ENCODE data around the gene SLC19A1.

Gene SLC19A1

DNA sequence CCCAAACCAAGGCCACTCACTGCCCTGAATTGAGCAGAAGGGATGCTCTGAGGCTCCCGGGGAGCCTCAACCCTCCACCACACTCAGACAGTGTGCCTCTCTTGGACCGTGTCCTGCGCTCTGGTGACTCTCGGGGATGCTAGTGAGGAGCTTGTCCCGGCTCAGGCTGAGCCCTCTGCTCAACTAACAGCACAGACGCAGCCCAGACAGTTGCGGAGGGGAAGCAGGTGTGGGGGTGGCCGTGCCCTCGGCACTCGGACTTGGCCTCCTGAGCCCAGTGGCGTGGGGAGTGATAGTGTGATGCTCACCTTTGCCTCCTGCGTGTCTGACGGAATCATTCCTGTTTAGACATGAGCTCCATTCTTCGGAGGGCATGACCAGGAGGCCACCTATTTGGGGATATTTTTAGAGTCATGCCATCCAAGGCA is 15.4 kb upstream of the SLC19A1 start:
- no peak for DNase-seq

DNA sequence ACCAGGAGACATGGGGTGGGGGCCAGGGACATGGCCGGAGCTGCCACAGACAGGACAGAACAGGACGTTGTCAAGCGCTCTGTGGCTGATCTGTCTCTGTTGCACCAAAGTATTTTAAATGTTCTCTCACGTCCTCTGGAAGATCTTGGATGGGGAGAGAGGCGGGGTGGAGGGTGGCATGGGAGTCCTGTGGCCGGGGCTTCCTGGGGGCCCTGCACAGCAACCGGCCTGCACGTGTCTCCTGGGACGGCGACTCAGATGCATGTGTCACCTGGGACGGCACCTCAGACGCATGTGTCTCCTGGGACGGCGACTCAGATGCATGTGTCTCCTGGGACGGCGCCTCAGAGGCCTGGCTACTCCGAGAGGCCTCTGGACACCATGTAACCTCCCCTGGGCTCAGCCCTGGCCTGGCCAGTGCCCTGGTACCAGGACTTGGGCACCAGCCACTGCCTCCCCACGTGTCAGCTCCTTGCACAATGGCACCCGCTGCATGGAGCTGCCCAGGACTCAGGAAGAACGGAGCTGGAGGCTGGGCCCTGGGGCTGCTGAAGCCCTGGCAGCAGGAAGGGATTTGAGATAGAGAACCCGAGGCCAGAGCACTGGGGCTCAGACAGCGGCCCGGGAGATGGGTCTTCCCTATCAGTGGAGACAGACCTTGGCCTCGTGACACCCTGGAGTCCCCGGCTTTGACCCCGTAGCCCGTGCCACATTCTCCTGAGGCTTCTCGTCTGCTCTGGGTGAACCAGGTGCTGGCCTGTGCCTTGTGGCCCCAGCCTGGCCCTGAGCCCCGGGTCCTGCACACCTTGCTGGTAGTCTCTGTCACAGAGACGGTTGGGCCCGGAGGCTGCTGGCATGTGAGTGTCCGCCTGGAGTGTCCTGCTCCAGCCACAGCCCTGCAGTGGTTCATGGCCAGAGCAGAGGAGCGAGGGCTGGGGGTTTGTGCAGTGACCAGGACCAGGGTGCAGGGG is 14.7 kb upstream of the SLC19A1 start:
- no peak for DNase-seq

DNA sequence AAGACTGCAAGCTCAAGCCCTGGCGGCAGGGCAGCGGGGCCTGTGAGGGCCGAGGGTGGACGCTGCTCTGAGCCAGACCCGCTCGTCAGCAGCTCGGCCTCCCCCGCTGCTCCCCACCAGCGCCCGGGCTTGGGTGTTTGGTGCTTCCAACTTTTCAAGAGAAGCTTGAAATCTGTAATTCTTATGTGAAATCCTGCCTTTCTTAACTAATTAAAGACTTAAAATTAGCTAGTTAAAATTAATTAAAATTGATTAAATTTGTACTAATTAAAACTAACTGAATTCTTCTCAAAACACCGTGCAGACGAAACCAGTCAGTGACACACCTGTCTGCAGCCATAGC is 14.0 kb upstream of the SLC19A1 start:
- no peak for DNase-seq

DNA sequence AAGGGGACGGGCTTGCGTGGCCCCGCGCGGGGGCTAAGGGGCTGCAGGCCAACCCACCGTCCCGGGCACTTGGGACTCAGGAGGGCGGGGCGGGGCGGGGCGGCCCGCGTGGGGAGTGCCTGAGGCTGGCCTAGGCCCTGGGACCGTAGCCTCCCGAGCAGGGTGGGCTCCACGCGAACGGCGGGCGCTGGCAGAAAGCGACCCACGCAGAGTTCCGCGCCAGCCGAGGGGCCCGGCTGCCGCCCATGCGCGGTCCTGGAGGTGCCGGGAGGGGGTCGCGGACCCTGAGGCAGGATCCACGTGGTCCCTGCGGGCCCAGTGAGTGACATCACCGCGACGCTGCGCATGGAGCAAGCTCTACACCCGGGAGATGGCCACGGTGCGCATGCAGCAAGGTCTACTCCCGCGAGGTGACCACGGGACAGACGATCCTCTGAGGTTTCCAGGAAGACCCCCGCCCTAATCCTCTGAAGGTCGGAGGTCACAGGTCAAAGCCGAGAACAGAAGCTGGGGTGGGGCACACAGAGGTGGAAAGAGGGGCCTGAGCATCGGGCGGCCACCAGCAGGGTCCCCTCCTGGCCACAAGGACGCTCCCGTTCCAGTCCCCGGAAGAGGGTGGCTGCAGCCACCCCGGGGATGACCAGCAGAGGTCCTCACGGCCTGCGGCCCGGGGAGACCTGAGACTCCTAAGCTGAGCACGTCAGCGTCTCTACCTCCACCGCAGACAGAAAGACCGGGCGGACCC is 13.5 kb upstream of the SLC19A1 start:
- DNase-seq = peak; percentile 64

DNA sequence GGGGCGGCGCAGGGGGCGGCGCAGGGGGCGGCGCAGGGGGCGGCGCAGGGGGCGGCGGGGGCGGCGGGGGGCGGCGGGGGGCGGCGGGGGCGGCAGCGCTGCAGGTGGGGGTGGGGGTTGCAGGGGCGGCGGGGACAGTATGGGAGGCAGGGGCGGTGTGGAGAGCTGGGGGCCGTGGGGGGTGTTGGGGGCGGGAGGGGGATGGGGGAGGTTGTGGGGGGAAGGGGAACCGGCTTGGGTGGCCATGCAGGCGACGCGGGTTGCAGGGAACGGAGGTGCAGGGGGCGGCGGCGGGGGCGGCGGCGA is 13.0 kb upstream of the SLC19A1 start:
- no peak for DNase-seq

DNA sequence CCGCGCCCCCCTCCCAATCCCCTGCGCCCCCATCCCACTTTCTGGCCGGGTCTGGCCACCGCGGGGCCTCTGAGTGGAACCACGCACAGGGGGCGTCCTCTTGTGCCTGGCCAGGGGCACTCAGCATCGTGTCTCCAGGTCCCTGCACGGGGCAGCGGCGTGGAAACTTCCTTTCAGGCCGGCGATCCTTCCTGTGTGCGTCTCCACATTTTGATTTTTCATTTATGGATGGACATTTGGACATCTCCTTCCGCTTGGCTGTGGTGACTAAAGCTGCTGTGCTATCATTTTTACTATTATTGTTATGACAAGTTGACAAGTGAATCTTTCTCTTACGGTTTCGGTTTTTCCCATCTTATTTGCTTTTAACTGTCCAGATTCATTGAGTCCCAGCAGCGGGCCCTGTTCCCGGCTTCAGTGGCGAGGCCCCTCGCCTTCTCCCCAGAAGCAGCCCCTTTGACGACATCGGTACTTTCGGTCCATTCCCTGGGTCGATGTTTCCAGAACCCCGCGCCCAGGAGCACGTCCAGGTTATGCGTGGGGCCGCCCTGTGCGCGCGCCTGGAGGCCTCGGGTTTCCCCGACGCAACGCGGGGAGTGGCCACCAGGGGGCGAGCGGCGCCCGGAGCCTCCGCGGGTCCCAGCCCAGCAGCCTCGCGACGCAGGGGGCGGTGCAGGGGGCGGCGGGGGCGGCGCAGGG is 12.4 kb upstream of the SLC19A1 start:
- peak; percentile 91 for DNase-seq

DNA sequence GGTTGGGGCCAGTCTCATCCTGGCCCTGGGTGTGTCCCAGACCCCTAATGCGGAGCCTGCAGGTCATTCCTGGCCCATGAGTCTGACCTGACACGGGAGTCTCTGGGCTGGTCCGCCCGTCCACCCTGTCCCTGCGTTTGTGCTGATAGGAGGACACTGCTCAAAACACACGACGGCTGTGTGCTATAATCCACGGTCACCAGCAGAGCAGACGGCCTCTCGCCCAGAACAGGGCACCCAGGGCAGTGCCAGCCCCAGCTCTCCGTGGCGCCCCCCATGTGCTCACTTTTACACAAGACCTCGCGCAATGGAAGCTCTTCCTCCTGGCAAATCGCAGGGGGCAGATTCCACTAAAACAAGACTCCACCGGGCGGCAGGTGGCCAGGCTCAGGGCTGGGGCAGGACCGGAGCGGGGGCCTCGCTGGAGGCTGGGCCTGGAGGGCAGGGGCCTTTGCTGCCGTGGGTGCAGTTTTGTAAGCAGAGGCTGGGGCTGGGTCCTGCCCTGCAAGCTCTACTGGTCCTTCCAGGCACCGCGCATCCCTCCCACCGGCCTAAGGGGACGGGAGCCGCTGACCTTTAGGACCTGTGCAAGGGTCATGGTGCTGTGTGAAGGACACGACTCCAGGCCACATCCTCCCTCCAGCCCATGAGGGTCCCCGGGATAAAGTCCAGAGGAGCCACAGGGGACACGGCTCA is 10.6 kb upstream of the SLC19A1 start:
- no peak for DNase-seq

DNA sequence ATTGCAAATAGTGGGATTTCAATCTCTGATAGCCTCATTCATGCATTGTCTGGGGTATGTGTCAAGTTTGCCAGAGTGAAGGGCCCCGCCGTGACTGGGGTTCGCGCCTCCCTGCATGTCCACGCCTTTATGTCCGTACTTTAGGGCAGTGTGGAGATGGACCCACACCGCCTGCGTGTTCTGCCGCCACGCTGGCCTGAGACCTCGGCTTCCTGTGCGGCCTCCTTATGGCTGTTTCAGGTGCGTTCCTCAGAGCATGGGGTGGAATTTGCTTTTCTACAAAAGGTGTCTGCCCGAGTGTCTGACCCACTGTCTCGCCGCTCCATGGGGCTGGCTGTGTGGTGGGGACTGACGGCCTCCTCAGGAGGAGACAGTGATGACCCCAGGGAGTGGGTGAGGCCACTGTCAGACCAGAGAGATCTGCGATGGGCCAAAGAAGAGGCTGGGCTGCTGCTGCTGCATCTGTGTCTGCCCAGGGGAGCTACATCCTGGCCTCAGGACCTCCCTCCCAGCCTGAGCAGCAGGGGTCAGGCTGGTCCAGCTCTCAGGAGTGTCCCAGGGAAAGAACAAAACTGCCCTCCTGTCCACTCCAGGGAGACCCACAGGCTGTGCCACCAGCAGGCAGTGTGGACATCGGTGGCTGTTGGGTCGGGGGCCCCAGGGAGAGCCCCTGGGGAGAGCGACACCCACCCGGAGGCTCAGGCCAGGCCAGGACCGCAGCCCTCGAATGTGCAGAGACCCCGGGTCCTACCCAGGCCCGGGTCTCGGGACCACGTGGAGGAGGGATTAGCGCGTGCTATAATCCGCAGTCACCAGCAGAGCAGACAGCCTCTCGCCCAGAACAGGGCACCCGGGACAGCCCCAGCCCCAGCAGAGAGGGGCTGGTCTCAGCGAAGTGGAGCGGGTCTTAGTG is 9.8 kb upstream of the SLC19A1 start:
- DNase-seq = no peak

DNA sequence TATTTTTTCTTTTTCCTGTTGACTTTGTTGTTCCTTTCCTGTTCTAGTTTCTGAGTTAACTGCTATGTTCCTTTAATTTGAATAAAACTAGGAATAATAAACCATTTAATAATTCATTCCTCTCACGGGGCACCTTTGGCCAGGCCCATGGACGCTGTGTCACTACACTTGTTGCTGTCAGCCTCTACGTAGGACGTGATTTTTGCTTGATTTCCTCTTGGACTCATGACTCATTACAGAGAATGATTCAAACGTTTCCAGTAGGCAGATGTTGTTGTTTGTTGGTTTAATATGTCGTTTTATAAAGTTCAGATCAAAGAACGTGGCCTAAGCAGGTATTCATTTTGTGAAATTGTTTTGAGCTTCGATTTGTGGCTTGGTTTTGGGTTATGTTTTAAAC is 9.1 kb upstream of the SLC19A1 start:
- DNase-seq = no peak

DNA sequence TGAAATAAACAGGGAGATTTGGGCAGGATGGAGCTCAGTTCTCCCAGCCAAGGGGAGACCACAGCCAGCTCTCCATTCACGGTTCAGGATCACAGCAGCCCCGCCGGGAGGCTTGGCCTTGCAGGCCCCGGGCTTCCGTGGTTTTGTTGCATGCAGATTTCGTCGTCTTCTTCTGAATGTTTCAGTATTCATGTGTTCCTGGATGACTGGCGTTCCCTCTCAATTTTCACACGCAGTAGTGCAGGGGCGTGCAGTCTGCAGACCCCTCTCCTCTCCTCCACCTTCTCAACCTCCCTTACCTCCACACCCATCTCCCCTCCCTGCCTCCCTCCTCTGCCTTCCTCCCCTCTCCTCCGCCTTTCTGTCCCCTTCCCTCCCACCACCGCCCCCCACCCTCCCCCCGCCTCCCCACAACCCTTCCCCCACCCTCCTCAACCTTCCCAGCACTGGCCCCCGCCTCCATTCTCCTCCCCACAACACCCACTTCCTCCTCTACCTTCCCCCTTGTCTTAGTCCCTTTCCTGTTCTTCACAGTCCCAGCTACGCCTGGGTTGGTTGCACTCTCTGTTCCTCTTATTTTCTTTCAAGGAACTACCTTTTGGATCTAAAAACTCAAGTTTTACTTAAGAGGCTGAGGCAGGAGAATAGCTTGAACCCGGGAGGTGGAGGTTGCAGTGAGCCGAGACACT is 8.4 kb upstream of the SLC19A1 start:
- no peak for DNase-seq

DNA sequence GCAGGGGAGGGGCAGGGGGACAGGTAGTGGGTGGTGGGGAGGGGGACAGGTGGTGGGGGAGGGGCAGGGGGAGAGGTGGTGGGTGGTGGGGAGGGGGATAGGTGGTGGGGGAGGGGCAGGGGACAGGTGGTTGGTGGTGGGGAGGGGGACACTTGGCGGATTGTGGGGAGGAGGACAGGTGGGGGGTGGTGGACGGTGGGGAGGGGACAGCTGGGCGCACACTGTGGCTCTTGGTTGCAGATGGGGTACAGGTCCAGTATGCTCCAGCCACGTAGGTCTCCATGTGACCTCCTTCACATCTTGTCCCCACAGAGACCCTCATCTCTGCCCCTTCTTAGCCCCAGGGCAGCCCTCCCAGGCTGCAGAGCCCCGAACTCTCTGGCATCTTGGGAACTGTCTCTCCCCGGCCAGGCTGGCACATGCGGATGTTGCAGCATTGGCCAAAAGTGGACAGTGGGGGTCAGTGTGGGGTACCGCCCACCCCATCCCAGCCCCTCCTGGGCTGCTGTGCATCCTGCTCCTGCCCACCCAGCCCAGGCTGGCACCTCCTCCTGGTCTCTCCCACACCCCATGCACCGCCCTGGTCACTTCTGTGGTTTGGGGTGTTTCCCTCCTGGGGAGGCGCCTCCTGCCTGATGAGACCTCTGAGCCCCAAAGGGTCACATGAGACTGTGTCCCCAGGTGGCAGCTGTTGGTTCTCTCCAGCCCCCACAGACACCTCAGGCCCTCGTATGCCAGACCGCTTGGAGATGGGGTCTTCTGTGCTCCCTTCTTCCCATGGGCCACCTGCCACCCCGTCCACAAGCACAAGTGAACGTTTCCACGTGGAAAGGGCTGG is 7.6 kb upstream of the SLC19A1 start:
- DNase-seq = no peak

DNA sequence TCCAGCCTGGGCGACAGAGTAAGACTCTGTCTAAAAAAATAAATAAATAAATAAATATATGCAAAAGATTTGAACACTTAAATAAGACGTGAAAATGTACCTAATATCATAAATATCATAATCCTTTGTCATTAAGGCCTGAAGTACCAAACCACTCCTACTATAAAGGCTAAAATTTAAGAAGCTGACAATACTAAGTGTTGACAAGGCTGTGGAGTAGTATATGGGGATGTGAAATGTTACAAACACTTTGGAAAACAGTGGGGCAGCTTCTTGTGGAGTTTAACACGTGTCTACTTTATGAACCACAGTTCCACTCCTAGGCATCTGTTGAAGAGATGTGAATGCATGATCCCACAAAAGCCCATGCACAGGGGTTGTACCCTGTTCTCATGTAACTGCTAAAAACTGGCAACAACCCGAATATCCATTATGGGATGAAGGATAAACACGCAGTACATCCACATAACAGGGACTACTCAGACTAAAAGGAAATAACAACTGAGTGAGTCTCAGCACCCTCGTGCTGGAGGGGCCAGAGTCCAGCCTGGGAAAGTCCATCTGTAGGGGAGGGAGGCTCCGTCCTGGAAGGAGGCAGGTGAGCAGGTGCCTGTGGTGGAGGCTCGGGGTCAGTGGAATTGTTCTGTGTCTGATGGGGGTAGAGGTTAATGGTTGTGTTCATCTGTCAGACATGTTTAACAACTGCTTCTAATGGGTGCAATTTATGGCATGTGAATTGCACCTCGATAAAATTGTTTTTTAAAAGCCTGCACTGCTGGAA is 6.7 kb upstream of the SLC19A1 start:
- DNase-seq = no peak

DNA sequence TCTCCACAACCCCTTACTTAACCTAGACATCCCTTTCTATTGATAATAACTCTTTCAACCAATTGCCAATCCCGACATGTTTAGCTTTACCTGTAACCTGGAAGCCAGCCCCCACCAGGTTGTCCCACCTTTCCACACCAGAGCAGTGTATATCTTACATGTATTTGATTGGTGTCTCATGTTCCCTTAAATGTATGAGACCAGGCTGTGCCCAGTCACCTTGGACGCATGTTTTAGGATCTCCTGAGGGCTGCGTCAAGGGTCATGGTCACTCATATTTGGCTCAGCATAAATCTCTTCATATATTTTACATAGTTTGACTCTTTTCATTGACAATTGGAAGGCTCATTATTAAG is 5.3 kb upstream of the SLC19A1 start:
- no peak for DNase-seq

DNA sequence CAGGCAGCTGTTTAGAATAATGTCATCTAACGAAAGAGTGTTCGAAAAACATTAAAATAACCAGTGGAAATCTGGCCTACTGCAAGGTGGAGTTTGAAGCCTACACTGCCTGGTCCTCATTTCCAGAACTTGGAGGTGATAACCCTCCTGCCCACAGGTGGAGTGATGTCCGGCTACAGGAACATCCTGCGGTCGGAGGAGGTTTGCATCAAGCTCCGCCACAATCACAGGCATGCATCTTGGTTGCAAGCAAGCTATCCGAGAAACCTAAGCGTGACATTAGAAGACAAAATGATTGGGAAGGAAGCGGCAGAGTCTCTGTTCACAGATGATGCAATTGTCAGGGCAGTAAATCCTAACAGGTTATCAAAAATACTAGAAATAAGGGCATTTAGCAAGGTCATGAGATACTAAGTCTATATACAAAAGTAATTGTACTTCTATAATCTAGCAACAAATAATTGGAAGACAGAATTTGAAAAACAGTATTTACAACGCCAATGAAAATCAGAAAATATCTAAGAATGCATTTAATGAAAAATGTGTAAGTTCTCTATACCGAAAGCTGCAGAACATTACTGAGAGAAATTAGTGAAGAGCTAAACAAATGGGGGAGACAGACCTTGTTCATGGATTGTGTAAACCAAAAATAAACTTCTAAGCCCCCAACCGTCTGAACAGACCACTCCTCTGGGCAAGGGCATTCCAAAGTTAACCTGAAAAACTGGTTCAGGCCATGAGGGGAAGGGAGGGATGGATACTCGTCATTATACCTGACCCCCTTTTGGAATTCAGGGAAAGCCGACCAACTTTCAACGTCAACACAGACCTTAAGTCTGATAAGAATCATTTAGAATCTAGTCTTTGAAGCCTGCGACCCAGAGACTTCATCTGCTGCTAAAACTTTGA is 4.7 kb upstream of the SLC19A1 start:
- no peak for DNase-seq

DNA sequence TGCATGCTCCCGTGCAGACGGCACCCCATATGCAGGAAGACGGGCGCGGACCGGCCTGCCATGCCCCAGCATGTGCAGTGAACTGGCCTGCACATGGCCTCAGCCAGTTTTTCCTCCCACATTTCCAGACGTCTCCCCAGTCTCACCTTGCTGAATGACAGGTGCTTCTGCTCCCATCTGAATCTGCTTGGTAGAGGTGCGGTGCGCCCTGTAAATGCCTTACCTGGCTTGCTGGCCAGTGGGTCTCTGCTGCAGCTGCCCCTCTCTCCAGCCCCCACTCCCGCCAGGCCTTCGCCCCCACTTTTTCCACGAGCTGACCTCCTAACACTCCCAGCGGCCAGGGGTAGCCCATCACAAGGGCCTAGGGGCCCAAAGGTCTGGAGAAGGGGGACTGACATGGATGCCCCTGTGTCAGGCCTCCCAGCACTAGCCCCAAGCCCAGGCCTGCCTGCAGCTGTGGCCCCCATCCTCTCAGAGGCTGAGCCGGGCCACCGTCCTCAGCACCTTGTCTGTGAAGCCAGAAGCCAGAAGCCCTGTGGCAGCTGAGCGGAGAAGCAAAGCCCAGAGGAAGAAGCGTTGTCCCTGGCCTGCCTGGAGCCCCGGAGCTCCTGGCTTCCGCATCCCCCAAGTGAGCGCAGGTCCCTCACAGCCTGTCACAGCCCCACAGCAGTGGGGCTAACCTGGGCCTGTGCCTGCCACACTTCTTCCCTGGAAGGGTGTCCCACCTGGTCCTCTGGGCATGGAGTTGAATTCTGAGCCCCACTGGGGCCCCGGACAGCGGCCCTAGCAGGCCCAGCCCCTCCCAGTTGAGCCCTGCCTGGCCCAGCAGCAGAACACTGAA is 3.7 kb upstream of the SLC19A1 start:
- DNase-seq = no peak

DNA sequence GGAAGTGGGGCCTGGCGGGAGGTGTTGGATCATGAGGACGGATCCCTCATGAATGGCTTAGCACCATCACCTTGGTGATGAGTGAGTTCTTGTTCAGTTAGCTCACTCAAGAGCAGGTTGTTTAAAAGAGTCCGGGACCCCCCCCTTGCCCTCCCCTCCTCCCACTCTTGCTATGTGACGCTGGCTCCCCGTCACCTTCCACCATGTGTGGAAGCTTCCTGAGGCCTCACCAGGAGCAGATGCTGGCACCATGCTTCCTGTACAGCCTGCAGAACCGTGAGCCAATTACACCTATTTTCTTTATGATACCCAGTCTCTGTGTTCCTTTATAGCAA is 3.0 kb upstream of the SLC19A1 start:
- no peak for DNase-seq

DNA sequence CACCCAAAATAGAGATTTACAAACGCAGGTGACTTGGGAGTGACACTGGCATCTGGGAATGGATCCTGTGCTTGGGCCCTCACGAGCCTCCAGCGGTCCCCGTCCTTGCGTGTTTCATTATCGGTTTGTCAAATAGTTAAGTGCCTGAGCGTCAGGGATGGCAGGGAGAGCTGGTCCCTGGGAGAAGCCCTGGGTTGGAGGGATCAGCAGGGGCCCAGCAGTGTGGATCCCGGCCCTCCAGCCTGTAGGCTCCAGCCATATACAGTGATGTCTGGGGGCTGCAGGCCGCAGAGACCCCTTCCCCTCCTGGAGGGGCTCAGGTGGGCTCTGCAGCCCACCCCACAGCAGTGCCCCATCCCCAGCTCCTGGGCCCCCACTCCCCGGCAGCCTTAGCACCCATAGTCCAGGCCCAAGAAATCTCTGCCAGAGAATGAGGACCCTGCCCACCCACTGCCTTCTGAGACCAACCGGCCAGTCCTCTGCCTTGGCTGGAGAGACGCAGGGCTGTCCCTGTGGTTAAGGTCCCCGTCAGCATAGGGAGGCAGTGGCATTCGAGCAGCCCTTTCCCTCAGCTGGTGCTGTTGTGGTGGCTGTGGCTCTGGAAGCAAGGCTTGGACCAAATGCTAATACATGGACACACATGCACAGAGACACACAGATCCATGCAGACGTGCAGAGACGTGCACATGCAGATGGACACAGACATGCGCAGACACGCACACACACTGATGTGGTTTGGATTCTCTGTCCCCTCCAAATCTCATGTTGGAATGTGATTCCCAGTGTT is 2.4 kb upstream of the SLC19A1 start:
- no peak for DNase-seq
